Mucosa of stomach (tissue), 1 donor: ENCODE data around the gene MMP12.
A peak's percentile ranks its signal among the peaks of the same experiment; 100 is the strongest.
"Not testable (repeated sequence)": the region's sequence is repeated elsewhere in the genome, so short reads cannot be mapped to it uniquely, and the experiment has no call there.

Experiments used
- H3K27me3 ChIP-seq: one replicate; pipeline ENCODE4 v1.7.0; 2013; ENCODE audit warnings: mild to moderate bottlenecking, low read length; ENCODE audit not compliant: control insufficient read depth, insufficient read depth
- H3K36me3 ChIP-seq: one replicate; pipeline ENCODE4 v1.7.0; 2013; ENCODE audit warnings: low read length; ENCODE audit not compliant: control insufficient read depth, insufficient read depth
- H3K4me1 ChIP-seq: one replicate; pipeline ENCODE4 v1.7.0; 2013; ENCODE audit warnings: mild to moderate bottlenecking, low read length; ENCODE audit not compliant: control insufficient read depth, insufficient read depth
- H3K4me3 ChIP-seq: one replicate; pipeline ENCODE4 v1.7.0; 2013; ENCODE audit warnings: low read length
- H3K9ac ChIP-seq: one replicate; pipeline ENCODE4 v1.7.0; 2013; ENCODE audit warnings: mild to moderate bottlenecking, low read length, moderate library complexity
- H3K9me3 ChIP-seq: one replicate; pipeline ENCODE4 v1.7.0; 2013; ENCODE audit warnings: mild to moderate bottlenecking, low read length, moderate library complexity; ENCODE audit not compliant: control insufficient read depth
- donor health status: Pancreatic carcinoma.

The MMP12 gene

DNA sequence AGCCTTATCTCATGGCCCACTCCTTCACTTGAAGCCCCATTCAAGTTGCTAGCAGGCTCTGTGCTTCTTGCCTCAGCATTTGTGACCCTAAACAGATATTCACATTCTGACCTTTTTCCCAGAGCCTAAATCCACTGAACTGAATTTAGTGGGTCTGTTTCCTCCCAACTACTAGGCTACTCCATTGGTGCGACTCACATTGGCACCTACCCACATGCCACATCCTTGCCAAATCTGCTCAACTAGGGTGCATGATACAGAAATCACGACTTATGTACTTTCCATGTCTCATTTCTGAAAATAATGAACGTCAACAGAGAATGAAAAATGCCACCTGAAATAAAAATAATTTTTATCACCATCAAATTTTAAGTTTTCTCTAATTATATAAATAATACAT lies 8.4 kb upstream of the MMP12 start:
- no peak overlapping the region for H3K9ac ChIP-seq
- H3K27me3 ChIP-seq, result no peaks in the 10 kb centered on the region
- peaks cover 5% of the 10 kb centered on the region for H3K4me1 ChIP-seq
- no peak overlapping the region for H3K4me3 ChIP-seq
- H3K36me3 ChIP-seq, result no peaks in the 10 kb centered on the region
- no peaks in the 10 kb centered on the region for H3K9me3 ChIP-seq

DNA sequence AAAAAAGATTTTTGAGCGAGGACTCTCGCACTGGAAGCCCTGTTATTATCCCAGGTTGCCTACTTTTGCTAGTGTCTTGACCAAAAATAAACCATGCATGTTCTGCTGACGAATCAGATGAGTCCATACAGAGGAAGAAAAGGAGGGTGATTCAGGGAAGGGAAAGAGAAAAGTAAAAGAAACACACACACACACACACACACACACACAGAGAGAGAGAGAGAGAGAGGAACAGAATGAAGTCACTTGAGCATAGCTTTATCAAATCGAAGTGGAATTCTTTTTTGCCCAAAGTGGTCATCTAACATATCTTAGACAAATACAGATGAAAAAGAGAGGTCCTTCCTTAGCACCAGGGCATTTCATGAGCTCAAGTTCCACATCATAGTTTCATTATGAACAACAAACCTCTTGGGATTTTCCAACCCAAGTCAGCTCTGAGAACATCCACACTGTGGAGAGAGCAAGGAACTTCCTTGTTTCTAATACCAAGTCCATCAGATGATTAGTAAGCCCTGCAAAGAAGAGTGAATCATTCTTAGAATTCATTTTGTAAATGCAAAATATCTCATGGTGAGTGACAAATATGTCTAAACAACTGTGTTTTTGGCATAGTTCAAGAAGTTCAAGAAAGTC lies 7.7 kb upstream of the MMP12 start:
- H3K4me3 ChIP-seq, result no peak overlapping the region
- no peaks in the 10 kb centered on the region for H3K36me3 ChIP-seq
- no peaks in the 10 kb centered on the region for H3K27me3 ChIP-seq
- H3K4me1 ChIP-seq, result peaks cover 5% of the 10 kb centered on the region
- no peak overlapping the region for H3K9ac ChIP-seq
- no peaks in the 10 kb centered on the region for H3K9me3 ChIP-seq

DNA sequence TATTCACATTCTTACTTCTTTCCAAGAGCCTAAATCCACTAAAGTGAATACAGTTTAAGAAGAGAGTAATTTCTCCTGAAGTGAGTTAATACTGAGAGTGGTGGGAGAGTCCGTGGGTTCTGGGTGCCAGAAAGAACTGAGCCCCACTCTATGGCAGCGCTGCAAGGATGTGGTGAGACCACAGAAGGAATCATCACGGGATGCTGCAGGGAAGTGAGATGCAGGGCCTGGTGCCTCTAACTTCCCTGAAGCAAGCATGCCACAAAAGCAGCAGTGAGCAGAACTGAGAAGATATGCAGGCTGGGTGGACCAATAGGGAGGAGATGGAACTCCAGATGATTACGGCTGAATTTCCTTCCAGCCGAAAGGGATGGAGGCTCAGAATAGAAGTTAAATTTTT lies 5.0 kb upstream of the MMP12 start:
- peaks cover 5% of the 10 kb centered on the region for H3K4me1 ChIP-seq
- no peak overlapping the region for H3K9ac ChIP-seq
- no peaks in the 10 kb centered on the region for H3K36me3 ChIP-seq
- no peaks in the 10 kb centered on the region for H3K9me3 ChIP-seq
- H3K4me3 ChIP-seq, result no peak overlapping the region
- no peaks in the 10 kb centered on the region for H3K27me3 ChIP-seq

DNA sequence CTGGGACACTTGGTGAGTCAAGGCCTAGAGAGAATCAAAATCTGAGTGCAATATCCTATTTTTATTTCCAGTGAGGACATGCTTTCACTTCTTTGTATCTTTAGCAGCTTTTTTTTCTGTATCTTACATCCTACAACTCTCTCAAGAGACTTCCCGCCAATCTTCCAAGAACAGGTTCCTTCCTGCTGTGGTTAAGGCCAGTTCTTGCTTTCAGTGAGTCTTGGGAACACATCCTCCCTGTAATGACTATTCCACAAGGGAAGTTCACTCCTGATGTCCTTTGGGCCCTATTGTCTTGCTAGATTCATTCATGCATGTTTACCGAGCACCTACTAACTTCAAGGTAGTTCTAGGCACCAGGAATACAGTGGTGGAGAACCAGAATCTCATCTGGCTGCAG lies 3.8 kb upstream of the MMP12 start:
- H3K9ac ChIP-seq, result no peak overlapping the region

DNA sequence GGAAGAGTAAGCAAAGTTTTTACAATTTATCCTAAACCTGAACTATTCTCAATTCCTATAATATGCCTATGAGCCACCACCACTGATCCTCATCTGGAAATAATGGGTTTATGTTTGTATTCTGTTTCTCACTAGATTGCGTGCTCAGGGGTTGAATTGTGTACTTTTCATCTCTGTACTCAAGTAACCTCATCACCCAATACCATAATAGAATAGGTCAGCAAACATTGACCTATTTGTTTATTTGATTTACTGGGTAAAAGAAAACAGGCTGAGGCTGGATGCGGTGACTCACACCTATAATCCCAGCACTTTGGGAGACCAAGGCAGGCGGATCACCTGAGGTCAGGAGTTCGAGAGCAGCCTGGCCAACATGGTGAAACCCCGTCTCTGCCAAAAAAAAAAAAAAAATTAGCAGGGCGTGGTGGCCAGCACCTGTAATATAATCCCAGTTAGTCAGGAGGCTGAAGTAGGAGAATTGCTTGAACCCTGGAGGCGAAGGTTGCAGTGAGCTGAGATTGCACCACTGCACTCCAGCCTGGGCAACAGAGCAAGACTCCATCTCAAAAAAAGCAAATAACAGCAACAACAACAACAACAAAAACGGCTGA lies 5.3 kb downstream of the MMP12 start:
- H3K9me3 ChIP-seq, result not testable (repeated sequence)

More for the DNA sequence above, 3.8 kb upstream of the MMP12 start:
- Histone ChIP-seq H3K4me3 (no peak overlapping the region), H3K27me3 (no peaks in the 10 kb centered on the region), H3K9me3 (no peaks in the 10 kb centered on the region), H3K4me1 (peaks cover 5% of the 10 kb centered on the region), H3K36me3 (no peaks in the 10 kb centered on the region)

DNA sequence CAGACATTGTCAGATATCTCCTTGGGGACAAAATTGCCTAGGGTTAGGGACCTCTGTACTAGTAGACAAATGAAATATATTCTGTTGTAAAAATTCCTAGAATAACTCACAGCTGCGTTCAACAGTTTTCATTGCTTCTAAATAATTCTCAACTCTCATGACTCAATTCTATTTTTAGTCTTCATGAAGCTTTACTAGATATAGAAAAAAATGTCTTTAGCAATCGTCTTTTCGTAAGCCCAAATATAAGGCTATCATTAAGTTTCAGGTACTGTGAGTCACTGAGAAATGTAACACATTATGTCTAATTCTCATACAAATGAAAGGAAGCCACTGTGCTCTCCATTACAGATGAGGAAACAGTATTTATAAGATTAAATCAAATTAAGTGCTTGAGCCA lies 6.4 kb downstream of the MMP12 start:
- H3K9ac ChIP-seq, result no peak overlapping the region
- no peak overlapping the region for H3K4me3 ChIP-seq
- no peaks in the 10 kb centered on the region for H3K9me3 ChIP-seq
- peaks cover 9% of the 10 kb centered on the region for H3K4me1 ChIP-seq
- H3K36me3 ChIP-seq, result no peaks in the 10 kb centered on the region
- H3K27me3 ChIP-seq, result no peaks in the 10 kb centered on the region

More for the DNA sequence above, 5.3 kb downstream of the MMP12 start:
- H3K4me1 ChIP-seq, H3K4me3 ChIP-seq, H3K9ac ChIP-seq, H3K36me3 ChIP-seq, H3K27me3 ChIP-seq: not testable (repeated sequence)

DNA sequence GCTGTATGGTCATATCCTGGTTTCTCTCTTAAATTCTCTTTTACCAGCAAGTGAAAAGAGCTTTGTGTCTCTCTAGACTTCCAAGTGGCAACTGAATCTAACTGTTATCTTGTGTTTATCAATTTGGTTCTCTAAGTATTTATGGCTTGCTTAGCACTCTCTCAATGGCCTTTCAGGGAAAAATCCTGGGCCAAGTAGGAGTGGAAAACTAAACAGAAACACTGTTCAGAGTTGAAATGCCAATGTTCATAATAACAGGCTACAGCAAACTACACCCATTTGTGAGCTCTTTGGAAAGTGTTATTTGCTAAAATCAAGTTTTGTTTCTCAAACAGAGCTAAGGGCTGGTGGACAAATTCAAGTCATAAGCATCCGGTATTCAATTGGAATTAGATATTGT lies 10.1 kb downstream of the MMP12 start:
- H3K4me1 ChIP-seq, result peaks cover 9% of the 10 kb centered on the region

DNA sequence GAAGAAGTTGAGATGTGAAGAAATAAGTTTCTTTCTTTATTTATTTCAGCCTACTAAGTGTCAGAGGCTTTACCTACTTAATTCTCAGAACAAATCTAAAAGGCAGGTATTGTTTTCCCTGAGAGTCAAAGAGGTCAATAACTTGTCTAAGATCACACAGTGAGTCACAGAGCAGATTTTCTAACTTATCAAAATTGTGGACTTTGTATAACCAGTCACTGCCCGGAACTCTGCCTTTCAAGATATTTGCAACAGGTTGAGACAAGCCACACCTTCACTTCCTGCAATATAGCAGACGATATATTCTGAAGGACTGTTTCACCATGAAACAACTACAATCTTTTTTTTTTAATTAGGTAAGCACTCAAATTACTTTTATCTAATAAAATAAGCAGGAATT lies 20.8 kb downstream of the MMP12 start:
- peaks cover 40% of the 10 kb centered on the region for H3K4me1 ChIP-seq
- no peak overlapping the region for H3K4me3 ChIP-seq
- no peaks in the 10 kb centered on the region for H3K9me3 ChIP-seq
- H3K9ac ChIP-seq, result peak overlapping the region; percentile 50
- H3K36me3 ChIP-seq, result no peaks in the 10 kb centered on the region
- no peaks in the 10 kb centered on the region for H3K27me3 ChIP-seq

More for the DNA sequence above, 10.1 kb downstream of the MMP12 start:
- H3K9ac ChIP-seq, result peak overlapping the region; percentile 5
- H3K9me3 ChIP-seq, result no peaks in the 10 kb centered on the region
- H3K36me3 ChIP-seq, result no peaks in the 10 kb centered on the region
- no peaks in the 10 kb centered on the region for H3K27me3 ChIP-seq
- no peak overlapping the region for H3K4me3 ChIP-seq

DNA sequence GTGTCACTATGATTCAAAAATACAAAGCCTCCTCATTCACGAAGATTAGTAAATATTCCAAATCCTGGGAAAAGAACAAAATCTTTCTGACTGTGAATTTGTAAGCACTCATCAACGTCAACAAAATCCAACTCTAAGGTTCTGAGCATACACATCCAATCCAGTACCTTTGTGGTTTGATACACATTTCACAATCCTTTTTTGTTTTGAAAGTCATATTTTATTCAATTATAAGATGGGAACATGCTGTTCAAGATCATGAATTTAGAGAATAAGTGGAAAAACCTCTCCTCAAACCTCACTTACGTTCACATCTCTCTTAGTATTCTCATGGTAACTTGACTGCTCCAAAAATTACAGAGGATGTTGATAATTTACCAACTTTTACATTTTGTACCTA lies 21.7 kb downstream of the MMP12 start:
- Histone ChIP-seq H3K9ac (no peak overlapping the region), H3K36me3 (no peaks in the 10 kb centered on the region), H3K27me3 (no peaks in the 10 kb centered on the region), H3K9me3 (no peaks in the 10 kb centered on the region), H3K4me1 (peaks cover 43% of the 10 kb centered on the region), H3K4me3 (no peak overlapping the region)

DNA sequence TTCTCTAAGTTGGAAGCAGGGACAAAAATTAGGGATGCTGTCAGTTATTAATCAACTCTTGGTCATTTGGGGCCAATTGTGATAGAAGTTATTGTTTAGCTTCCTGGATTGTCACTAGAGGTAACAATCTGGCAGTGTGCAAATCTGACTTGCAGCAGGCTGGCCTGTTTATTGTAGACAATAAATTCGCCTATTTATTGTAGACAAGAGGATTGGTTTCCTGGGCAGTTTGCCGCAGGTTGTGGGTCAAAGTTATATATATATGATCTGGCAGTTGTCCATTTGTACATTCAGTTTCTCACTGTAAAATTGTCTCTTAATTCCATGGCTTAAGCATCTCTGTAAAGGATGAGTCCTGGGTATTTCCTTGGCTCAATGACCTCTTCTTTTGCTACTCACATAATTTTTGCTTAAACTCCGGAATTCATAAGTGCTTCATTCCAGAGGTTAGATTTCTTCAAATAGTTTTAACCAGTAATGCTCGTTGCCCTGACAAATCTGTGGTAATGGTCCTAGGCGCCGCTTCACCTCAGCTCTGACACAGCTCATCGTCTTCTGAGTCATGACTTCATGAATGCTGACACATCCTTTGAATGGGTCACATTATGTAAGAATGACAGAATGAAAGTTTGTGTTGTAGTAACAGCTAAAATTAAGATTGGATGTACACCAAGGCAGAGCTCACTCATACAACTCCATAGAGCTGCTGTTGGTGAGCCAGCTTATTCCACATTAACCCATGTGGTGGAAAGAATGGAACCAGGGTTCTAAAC lies 23.6 kb downstream of the MMP12 start:
- Histone ChIP-seq H3K9ac (no peak overlapping the region), H3K27me3 (no peaks in the 10 kb centered on the region), H3K4me3 (no peak overlapping the region), H3K9me3 (no peaks in the 10 kb centered on the region), H3K36me3 (no peaks in the 10 kb centered on the region), H3K4me1 (peaks cover 43% of the 10 kb centered on the region)

DNA sequence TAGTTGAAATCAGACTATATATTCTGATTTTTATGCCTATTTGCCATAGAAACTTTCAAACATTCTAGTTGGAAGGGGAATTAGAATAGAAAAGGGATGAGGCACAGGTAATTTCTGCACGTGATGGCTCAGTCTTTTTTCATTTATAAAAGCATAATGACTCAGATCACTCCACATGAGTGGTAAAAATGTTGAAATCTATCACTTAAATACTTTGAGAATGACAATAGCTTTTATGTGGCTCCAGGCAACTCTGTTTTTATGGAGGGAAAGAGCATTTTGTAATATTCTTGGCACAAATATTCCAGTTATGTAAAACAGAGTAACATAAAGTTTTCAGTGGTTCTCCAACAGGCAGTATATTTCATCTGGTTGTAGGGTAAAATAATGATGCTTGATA lies 25.5 kb downstream of the MMP12 start:
- no peak overlapping the region for H3K4me3 ChIP-seq
- H3K4me1 ChIP-seq, result peaks cover 32% of the 10 kb centered on the region

DNA sequence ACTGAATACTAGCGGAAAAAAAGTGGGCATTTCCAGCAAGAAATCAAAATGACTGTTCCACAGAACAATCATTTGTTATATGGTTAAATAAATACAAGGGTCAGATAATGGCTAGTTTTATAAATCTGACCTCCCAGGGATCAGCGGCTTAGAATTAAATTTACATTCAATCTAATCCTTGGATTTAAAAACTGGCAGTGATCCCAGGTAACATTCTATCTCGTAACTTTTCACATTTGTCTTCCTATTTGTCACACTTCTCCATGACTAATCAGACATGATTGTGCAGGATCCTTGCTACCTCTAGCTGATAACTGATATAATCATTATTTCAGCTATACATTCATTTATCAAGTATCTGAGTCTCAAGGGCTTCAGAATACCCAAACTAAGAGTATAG lies 28.5 kb downstream of the MMP12 start:
- Histone ChIP-seq H3K36me3 (no peaks in the 10 kb centered on the region), H3K9me3 (no peaks in the 10 kb centered on the region), H3K9ac (no peak overlapping the region), H3K4me1 (peaks cover 14% of the 10 kb centered on the region), H3K27me3 (no peaks in the 10 kb centered on the region), H3K4me3 (no peak overlapping the region)

More for the DNA sequence above, 25.5 kb downstream of the MMP12 start:
- H3K36me3 ChIP-seq, result no peaks in the 10 kb centered on the region
- H3K9me3 ChIP-seq, result no peaks in the 10 kb centered on the region
- H3K9ac ChIP-seq, result no peak overlapping the region
- H3K27me3 ChIP-seq, result no peaks in the 10 kb centered on the region
